ENCODE results near the gene GCC2. TPM values are rescaled to one million over a fixed set of nuclear protein-coding genes. Genes with fewer than 3 reads are reported as not detected.
"Not testable (repeated sequence)": the region's sequence is repeated elsewhere in the genome, so short reads cannot be mapped to it uniquely, and the experiment has no call there.

The GCC2 gene
- total RNA-seq, 3 donors from 2014 or later = 75.1 to 89.6 (median 77.2) TPM

DNA sequence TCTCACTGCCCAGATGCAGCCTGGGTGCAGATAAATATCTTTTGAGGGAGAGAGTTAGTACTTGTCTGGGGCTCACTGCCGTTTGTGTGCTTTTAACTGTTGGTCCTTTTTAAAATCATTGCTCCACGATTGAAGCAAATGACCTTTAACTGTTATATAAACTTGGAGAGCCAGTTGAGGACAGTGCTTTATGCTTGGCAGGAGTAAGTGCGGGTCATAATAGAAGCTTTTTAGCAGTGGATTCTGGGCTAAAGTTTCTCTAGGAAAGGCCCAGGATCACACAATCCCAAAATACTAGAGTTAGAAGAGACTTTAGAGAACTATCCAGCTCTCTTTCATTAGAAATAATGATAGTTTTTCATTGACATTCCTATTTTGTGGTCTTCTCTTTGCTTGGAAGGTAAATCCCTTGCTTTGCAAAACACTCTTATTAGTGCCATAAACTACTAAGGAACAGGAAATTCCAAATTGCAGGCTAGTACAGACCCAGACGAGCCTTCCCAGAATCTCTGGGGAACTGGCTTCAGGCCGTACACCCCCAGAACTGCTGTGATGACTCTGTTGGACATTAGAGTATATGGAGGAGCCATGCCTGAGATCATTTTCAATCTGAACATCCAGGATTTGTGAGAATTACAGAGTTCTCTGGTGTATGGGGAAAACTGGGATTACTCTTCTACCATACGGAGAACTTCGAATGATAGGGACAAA lies 104.4 kb downstream of the GCC2 start:
- ATAC-seq (no peak), DNase-seq (no peak)
- Histone ChIP-seq H3K4me3 (no peak overlapping the region), H3K4me1 (ENCODE audit: low read depth) (no peaks in the 10 kb centered on the region), H3K9me3 (no peaks in the 10 kb centered on the region), H3K36me3 (ENCODE audit: low read depth) (no peaks in the 10 kb centered on the region)
- intact Hi-C loops (cut with DNase I, micrococcal nuclease) = no loop called here
- TF ChIP-seq CTCF (IDR thresholded peaks at IDR 0.05) = no peak

DNA sequence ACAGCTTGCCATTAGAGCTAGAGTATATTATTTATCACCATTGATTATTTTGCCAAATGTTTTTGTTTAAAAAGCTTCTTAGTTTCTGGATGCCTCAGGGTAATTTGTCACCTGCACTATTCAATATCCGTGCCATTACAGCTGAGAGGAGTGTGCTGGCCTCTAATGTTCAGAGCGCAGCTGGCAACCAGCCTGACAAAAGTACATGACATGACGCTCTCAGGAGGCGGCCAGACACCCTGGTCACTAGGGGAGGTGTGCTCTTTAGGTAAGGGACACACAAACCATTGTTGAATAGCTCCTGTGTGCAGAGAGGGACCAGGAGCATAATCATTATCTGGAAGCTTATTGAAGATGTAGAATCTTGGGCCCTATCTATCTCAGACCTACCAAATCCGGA lies 105.5 kb downstream of the GCC2 start:
- no peaks in the 10 kb centered on the region for H3K36me3 ChIP-seq (ENCODE audit: low read depth)
- H3K4me1 ChIP-seq (ENCODE audit: low read depth) = no peaks in the 10 kb centered on the region
- no peak overlapping the region for H3K4me3 ChIP-seq
- DNase-seq (no peak), ATAC-seq (no peak)
- intact Hi-C loops (cut with DNase I, micrococcal nuclease) = no loop called here
- no peak for TF ChIP-seq CTCF (IDR thresholded peaks at IDR 0.05)
- no peaks in the 10 kb centered on the region for H3K9me3 ChIP-seq

DNA sequence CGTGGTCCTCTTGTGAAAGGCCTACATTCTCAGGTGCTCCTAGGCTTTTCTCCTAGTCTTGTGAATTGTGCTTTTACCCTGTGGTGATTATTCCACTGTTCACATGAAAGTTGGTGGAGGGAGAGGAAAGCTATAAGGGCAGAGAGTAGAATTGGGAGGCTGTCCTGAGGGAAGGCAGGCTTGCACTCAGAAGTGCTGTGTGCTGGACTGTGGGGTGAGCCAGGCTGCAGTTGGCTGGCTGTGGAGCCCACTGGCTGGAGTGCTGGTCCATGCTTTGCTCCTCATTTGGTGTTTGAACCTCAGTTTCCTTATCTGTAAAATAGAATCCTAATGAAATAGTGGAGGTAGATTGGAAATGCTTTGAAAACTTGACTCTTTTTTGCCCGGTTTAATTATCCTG lies 106.6 kb downstream of the GCC2 start:
- H3K36me3 ChIP-seq (ENCODE audit: low read depth) = no peaks in the 10 kb centered on the region
- intact Hi-C loops (cut with DNase I, micrococcal nuclease) = no loop called here
- H3K4me1 ChIP-seq (ENCODE audit: low read depth) = no peaks in the 10 kb centered on the region
- DNase-seq = no peak
- H3K4me3 ChIP-seq = no peak overlapping the region
- no peaks in the 10 kb centered on the region for H3K9me3 ChIP-seq
- ATAC-seq = no peak
- no peak for TF ChIP-seq CTCF (IDR thresholded peaks at IDR 0.05)

DNA sequence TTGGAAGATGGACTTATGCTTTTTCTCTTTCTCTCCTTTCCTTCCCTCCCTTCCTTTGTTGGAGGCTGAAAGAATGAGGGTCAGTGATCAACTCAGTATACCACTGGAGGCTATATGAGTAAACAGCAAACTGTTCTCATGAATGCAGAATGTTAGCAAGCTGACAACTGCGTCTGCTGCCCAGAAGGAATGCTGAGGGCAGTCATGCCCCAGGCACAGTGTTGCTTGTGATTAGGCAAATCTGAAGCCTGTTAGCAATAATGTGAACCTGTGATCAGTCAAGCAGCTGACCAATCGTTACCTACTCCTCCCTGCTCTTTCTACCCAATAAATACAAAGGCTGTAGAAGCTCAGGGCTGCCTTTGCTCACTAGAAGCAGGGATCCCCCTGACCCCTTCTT lies 107.6 kb downstream of the GCC2 start:
- H3K36me3 ChIP-seq (ENCODE audit: low read depth); ATAC-seq; DNase-seq; H3K4me1 ChIP-seq (ENCODE audit: low read depth); intact Hi-C loops (cut with DNase I, micrococcal nuclease); H3K9me3 ChIP-seq; H3K4me3 ChIP-seq: not testable (repeated sequence)

Other genes with a start within 250 kb of the GCC2 start
- gene SULT1C3, start 209.2 kb upstream of the GCC2 start, total RNA-seq = under 1 TPM in 1 of 3 donors, not detected in 2; 0.34 TPM
- gene SULT1C2, start 160.3 kb upstream of the GCC2 start, total RNA-seq = 10 to 100 TPM in 1 of 3 donors, under 1 TPM in 1, not detected in 1; 0.52 to 10.5 TPM
- gene SULT1C4, start 71.3 kb upstream of the GCC2 start, total RNA-seq = 1 to 10 TPM in 1 of 3 donors, under 1 TPM in 2; 0.43 to 4.1 (median 0.55) TPM
- gene LIMS1, start 85.3 kb downstream of the GCC2 start, total RNA-seq = 10 to 100 TPM; 24.4 to 65.4 (median 31.2) TPM